Activated naive CD4-positive, alpha-beta T cell (primary cell): ENCODE results near the gene PGS1.

Experiments used
- DNase-seq, 4 experiments: peaks; one replicate each; lab custom pipeline; 2025; lab: John Stamatoyannopoulos, UW

Gene PGS1

GRCh38 chr17:78387977-78388941 is 9.8 kb downstream of the PGS1 start:
- DNase-seq = no peak

DNA sequence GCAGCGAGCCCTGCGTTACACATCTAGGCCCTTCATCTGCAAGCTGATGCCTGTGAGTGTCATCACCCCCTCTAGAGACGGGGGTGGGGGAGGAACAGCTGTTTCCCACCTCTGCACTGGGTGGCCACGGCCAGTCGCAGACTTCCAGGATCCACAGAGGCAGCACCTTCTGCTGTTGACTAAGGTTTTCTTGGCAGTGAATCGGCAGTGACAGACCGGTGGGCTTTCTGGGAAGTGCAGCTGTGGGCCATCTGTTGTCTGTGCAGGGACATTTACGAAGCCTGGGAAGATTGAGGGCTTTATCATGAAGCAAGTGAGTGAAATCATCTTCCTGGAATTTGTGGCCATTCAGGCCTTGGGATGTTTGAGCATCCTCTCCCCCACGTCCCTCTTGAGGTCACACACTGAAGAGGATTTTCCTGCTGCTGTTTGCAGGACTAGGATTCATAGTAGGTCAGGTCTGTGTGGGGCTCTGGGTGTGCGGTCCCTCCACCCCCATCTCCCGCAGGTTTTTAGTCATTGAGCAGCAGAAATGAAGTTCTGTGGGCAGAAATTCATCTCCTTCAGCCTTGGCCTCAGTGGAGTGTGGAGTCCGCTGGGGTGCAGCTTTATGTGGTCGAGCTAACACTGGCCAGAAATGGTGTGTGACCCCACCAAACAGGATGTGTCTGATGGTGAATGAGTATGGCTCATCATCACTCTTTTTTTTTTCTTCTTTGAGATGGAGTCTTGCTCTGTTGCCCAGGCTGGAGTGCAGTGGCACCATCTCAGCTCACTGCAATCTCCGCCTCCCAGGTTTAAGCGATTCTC is 12.0 kb downstream of the PGS1 start:
- DNase-seq = no peak

- DNase-seq = no peak
Measured at GRCh38 chr17:78391051-78391431, 12.6 kb downstream of the PGS1 start.

- no peak for DNase-seq
Measured at GRCh38 chr17:78391843-78392242, 13.4 kb downstream of the PGS1 start.

DNA sequence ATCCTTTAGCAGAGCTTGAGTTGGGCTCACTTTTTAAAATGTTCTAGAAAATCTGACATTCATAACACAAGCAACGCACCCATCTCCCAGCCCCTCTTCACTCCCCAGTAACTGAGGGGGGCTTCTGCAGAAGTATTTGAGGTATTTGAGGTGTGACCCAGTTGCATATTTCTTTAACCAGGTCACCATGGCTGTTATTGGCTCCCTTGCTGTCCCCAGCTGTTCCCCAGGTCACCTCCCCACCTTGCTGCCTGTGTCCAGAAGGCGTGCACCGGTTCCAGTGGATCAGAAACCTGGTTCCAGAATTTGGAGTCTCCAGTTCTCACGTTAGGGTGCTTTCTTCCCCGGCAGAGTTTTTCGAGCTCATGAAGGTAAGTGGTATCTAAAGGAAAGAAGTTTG is 13.8 kb downstream of the PGS1 start:
- DNase-seq = no peak

DNA sequence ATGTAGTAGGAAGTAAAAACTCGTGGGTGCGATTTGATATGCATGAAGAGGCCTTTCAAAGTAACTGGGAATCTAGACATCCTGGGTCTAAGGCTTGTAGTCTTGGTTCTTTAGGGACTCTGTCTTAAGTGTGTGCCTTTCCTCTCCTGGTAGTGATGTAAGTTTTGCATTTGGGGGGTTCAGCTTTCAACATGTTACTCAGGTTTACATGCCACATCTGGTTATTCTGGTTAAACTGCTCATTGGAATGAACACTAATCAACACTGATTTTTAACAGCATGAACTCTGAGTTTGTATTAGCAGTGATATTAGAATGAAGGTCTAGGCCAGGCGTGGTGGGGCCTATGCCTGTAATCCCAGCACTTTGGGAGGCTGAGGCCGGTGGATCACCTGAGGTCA is 15.1 kb downstream of the PGS1 start:
- no peak for DNase-seq

GRCh38 chr17:78394209-78394608 is 15.8 kb downstream of the PGS1 start:
- DNase-seq = no peak

- no peak for DNase-seq
Measured at GRCh38 chr17:78395155-78395554, 16.7 kb downstream of the PGS1 start.

DNA sequence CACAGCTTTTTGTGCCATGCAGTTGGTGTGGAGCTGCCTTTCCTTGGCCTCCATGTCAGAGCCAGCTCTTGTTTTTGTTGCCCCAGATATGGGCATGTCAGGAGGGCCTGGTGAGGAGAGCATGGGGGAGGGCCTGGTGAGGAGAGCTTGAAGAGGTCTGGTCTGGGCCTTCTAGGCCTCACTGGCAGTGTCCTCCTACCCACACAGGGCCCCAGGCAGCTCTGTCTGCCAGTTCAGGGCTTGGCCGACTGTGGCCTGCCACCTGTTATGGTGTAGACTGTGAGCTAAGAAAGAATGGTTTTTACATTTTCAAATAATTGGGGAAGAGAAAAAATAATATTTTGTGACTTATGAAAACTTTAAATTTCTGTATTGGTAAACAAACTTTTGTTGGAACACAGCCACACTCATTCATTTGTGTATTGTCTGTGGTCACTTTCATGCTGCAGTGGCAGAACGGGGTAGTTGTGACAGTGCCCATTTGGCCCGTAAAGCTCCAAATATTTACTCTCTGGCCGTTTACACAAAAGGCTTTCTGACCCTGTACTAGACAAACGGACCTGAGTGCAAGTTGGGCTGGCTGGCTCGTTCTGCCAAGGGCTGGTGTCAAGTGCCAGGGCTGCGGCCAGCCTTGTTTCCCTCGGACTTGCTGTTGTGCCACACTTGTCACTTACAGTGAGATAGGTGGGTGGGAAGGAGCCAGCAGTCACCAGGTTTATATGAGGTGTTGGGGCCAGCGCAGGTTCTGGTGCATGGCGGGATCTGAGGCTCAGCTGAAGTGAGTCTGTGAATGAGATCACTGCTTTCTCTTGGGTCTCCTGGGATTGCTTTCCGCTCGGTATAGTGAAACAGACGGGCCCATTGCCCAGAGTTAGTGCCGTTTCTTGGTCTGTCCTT is 18.2 kb downstream of the PGS1 start:
- no peak for DNase-seq

GRCh38 chr17:78397681-78398101 is 19.2 kb downstream of the PGS1 start:
- DNase-seq = no peak

GRCh38 chr17:78398390-78398789 is 19.9 kb downstream of the PGS1 start:
- DNase-seq = no peak

GRCh38 chr17:78399028-78399692 is 20.7 kb downstream of the PGS1 start:
- DNase-seq = no peak

- no peak for DNase-seq
Measured at GRCh38 chr17:78399693-78400144, 21.3 kb downstream of the PGS1 start.

GRCh38 chr17:78400581-78401240 is 22.3 kb downstream of the PGS1 start:
- no peak for DNase-seq

DNA sequence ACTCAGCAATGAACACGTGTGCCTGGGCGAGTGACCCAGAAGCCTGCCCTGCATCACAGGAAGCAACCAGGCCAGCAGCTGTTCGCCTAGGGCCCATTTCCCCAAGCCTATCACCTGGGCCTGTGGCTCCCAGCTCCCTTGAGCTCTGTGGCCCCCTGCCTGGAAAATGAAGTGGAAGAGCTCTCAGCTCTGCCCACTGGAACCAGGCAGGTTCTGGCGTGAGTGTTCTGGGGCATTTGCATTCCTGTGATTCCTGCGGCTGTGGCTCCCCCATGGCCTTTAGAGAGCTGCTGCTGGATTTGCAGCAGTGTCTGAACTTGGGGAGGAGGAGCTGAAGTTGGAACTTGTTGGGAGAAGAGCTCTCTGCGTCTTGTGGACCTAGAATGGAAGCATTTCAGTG is 22.8 kb downstream of the PGS1 start:
- DNase-seq = no peak

- DNase-seq = no peak
Measured at GRCh38 chr17:78401891-78402290, 23.4 kb downstream of the PGS1 start.

- no peak for DNase-seq
Measured at GRCh38 chr17:78403822-78404221, 25.4 kb downstream of the PGS1 start.

DNA sequence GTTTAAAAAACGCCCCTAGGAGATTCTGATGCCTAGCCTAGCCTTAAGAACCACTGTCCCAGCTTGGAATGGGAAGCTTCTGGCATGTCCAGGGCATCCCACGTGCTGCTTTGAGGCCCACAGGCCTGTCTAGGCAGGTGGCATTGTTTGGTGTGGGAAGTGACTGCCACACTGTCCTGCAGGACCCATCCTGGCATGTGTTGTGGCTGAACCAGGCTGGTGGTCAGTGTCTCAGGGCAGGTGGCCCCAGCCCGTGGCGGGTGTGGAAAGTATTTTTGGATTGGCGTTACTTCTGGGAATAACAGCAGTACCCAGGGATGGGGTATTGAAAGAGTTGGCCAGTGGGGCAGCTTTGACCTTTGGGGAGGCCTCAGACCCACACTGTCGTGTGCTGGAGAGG is 27.9 kb downstream of the PGS1 start:
- no peak for DNase-seq

GRCh38 chr17:78406920-78407319 is 28.5 kb downstream of the PGS1 start:
- DNase-seq = no peak

GRCh38 chr17:78407387-78408000 is 29.0 kb downstream of the PGS1 start:
- no peak for DNase-seq
